HepG2 (cell line): ENCODE data around the gene ALDH1L2. TPM values are rescaled to one million over a fixed set of nuclear protein-coding genes. Genes with fewer than 3 reads are reported as not detected.

Experiments
- BRF2 ChIP-seq: sonication (generic); formaldehyde crosslinking; IDR thresholded peaks from 2 replicates; pipeline ENCODE4 v1.8.1; 2022; ENCODE audit warnings: mild to moderate bottlenecking, missing genetic modification reagents
- ETS1 ChIP-seq: sonication (generic); formaldehyde crosslinking; IDR thresholded peaks from 2 replicates; pipeline ENCODE4 v1.4.0; 2020; ENCODE audit warnings: missing genetic modification reagents
- EZH2 ChIP-seq: conservative IDR thresholded peaks from 2 replicates; pipeline ENCODE4 v1.6.1; 2012; ENCODE audit warnings: mild to moderate bottlenecking, low read depth, low read length, moderate library complexity
- ISL2 ChIP-seq: sonication (generic); formaldehyde crosslinking; IDR thresholded peaks from 2 replicates; pipeline ENCODE4 v1.5.0; 2020; ENCODE audit warnings: missing genetic modification reagents
- RFXANK ChIP-seq: IDR thresholded peaks from 2 replicates; pipeline ENCODE4 v1.6.1; 2016
- UBTF ChIP-seq: sonication (generic); formaldehyde crosslinking; IDR thresholded peaks from 2 replicates; pipeline ENCODE4 v1.4.0; 2020; ENCODE audit warnings: mild to moderate bottlenecking, missing genetic modification reagents
- ZNF12 ChIP-seq: sonication (generic); formaldehyde crosslinking; IDR thresholded peaks from 2 replicates; pipeline ENCODE4 v1.5.0; 2020; ENCODE audit warnings: missing genetic modification reagents
- ZNF276 ChIP-seq: sonication (generic); formaldehyde crosslinking; IDR thresholded peaks from 2 replicates; pipeline ENCODE4 v1.4.0; 2020; ENCODE audit warnings: mild to moderate bottlenecking, low read depth, missing genetic modification reagents
- ZNF441 ChIP-seq: sonication (generic); formaldehyde crosslinking; IDR thresholded peaks from 2 replicates; pipeline ENCODE4 v1.7.0; 2021; ENCODE audit warnings: missing genetic modification reagents, borderline replicate concordance
- polyA plus RNA-seq, 8 experiments: library from polyadenylated mRNA; depleted of rRNA in 3 of 8; stranded (reverse) in 7 of 8; unstranded in 1 of 8; fragments of >200 nt; fragmentation: Illumina TruSeq in 4 of 8; extraction: Trizol in 4 of 8; gene quantifications; 2 replicates each; pipeline versions ENCODE4 v1.2.1 to v1.2.3, GENCODE V29; 2011 to 2016; ENCODE audit warnings: low read depth in 4 of 8, missing spikeins in 1 of 8, mixed read lengths in 1 of 8; ENCODE audit not compliant: insufficient read depth in 1 of 8
- total RNA-seq, 5 experiments: library from RNA; depleted of rRNA; stranded (reverse); fragments of >200 nt; fragmentation: Illumina TruSeq; extraction: Trizol; gene quantifications; 2 replicates each; pipeline ENCODE4 v1.2.3, GENCODE V29; 2016; ENCODE audit warnings: low read depth in 1 of 5

The ALDH1L2 gene
- total and polyA plus RNA-seq, 2 of the 13 experiments (the other 11 are each of a cell fraction or from before 2014, with no cell fraction given) = 0.40 to 4.6 TPM

- TF ChIP-seq UBTF (CRISPR knock-in tag) (no peak), BRF2 (CRISPR knock-in tag) (no peak), RFXANK (CRISPR knock-in tag) (no peak), ZNF12 (no peak), ISL2 (CRISPR knock-in tag) (no peak), EZH2 (no peak), ZNF276 (CRISPR knock-in tag) (no peak), ZNF441 (CRISPR knock-in tag) (no peak), ETS1 (CRISPR knock-in tag) (no peak)
Observed at GRCh38 chr12:105020241-105020962, 63.9 kb downstream of the ALDH1L2 start (continued).
